NK-92 (cell line): ENCODE data around the gene THSD4.
"Not testable (repeated sequence)": the region's sequence is repeated elsewhere in the genome, so short reads cannot be mapped to it uniquely, and the experiment has no call there.

Experiments
- DNase-seq: peaks from one replicate; lab custom pipeline; 2025; ENCODE audit not compliant: unreplicated experiment; lab: John Stamatoyannopoulos, UW

Gene THSD4

GRCh38 chr15:71643918-71644317 lies 528.6 kb downstream of the THSD4 start:
- no peak for DNase-seq

- no peak for DNase-seq
Measured at GRCh38 chr15:71646767-71647486, 531.7 kb downstream of the THSD4 start.

DNA sequence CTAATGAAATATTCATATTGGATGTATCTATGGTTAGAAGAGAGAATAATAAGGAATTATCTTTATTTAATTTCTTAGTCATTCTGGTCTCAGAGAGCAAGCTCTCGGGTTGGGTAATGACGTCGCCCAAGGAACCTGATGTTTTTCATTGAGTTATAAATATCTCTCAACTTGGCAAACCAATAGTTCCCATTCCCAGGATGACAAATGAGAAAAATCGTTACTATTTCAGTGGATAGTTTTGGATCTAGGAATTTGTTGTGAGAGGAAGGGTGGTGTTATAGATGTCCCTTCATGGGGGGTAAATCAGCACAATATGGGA lies 532.2 kb downstream of the THSD4 start:
- no peak for DNase-seq

GRCh38 chr15:71648095-71648494 lies 532.8 kb downstream of the THSD4 start:
- no peak for DNase-seq

DNA sequence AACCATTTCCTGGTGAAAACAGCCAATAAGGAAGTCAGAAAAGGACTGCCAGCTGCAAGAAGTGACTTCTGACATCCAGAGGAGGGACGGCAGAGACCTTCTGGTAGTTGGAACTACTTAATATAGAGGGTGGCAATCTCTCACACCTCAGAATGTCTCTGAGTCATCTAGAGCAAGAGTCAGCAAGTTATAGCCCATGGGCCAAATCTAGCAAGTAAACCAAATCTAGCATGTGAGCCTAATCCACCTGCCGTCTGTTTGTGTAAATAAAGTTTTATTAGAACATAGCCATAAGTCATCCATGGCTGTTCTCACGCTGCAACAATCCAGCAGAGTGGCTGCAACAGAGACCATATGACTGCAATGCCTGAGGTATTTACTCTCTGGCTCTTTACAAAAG lies 534.6 kb downstream of the THSD4 start:
- DNase-seq, result no peak

DNA sequence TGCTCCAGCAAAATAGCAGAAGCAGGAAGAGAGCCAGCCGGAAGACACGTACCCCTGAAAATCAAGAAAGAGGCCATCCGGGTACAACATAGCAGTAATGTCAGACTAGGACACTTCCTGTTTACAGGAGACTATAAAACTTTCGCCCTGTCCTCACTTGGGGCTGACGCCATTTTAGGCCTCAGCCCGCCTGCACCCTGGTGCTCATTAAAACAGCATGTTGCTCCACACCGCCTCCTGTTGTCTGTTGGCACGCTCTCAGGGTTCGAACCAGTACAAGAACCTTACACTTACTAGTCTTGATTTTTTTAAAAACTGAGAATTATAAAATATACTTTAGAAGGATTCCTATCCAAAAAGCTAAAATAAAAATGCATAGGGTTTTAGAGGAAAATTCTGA lies 535.3 kb downstream of the THSD4 start:
- DNase-seq, result no peak

GRCh38 chr15:71651750-71652186 lies 536.5 kb downstream of the THSD4 start:
- no peak for DNase-seq

GRCh38 chr15:71654042-71654719 lies 538.9 kb downstream of the THSD4 start:
- no peak for DNase-seq

- DNase-seq, result no peak
Measured at GRCh38 chr15:71654720-71655174, 539.5 kb downstream of the THSD4 start.

GRCh38 chr15:71656425-71656824 lies 541.2 kb downstream of the THSD4 start:
- no peak for DNase-seq

GRCh38 chr15:71657141-71657540 lies 541.9 kb downstream of the THSD4 start:
- DNase-seq, result no peak

DNA sequence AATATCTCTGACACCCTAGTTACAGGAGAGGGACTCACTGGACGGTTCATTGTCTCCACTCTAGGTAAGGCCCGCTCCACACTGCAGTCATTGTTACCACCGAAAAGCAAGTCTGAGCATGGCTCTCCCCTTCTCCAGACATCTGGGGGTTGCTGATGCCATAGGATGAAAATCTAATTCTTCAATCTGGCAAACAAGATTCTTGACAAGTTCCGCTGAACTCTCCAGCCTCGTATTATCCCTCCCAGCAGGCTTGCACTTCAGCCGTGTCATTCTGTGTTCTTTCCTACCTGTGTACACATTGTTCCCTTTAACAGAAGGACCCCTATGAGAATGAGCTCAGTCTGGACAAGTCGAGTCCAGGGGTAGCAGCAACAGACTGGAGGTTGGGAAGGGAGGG lies 542.8 kb downstream of the THSD4 start:
- DNase-seq, result no peak

DNA sequence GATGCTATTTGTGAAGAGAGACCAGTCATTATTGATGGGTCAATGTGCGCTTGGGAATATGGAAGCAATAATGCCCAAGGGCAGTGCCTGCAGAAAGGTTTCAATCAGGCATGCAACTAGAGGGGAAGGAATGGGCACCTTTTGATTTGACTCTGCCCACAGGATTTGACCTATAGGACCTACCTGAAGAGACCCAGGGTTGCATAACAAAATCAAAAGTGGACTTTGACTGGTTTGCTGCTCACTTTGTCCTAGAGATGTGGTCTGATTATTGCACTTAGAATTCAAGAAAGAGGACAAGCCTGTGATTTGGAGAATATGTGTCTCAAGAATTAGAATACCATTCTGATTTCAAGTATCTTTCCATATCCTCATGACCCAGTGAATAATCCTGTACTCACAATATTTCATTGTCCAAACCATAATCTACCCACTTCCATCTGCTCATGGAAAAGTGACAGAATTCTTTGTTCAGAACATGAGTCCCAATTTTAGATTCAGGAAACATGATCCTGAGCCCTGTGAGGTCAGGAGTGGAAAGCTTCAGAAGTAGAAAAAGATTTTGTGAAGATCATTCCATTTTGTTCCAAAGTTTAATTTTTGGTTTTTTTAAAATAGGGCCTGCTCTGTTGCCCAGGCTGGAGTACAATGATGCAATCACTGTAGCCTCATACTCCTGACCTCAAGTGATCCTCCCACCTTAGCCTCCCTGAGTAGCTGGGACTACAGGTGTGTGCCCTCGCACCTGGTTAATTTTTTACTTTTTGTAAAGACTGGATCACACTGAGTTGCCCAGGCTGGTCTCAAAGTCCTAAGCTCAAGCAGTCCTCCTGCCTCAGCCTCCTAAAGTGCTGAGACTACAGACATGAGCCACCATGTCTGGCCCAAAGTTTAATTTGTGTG lies 543.8 kb downstream of the THSD4 start:
- no peak for DNase-seq

DNA sequence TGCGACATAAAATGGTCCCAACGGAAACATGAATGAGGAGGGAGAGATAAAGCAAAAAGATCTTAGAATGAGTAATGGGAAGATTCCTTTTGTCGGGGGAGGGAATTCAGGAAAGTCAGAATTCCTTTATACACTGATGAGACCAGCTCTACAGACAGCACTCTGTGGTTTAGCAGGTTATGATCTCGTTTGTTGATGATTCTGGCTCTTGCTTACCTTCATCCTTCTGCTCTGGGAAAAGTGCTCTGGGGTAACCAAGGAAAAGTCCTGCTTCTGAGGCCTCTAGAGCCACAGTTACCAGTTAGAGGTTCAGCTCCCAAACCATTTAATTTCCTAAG lies 544.4 kb downstream of the THSD4 start:
- no peak for DNase-seq

GRCh38 chr15:71660501-71660900 lies 545.2 kb downstream of the THSD4 start:
- DNase-seq, result no peak

DNA sequence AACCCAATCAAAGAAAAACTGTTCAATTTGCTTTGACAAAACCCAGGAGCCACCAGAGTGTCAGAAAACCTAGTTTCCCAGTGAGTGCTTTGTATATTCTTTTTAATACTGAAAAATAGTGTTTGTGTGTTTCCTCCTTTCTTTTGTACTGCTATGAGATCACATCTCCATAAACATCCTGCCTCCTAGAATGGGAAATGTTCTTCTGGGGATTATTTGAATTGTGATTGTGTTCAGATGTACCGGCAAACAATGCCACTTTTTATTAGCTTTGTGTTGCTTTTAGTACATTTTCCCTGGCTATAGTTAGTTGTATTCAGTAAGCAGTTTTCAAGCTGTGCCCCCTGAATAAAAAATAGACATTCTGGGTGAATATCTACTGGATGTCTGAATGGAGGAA lies 547.0 kb downstream of the THSD4 start:
- no peak for DNase-seq

GRCh38 chr15:71664622-71665021 lies 549.4 kb downstream of the THSD4 start:
- DNase-seq, result no peak

- no peak for DNase-seq
Measured at GRCh38 chr15:71666763-71667620, 551.7 kb downstream of the THSD4 start.

DNA sequence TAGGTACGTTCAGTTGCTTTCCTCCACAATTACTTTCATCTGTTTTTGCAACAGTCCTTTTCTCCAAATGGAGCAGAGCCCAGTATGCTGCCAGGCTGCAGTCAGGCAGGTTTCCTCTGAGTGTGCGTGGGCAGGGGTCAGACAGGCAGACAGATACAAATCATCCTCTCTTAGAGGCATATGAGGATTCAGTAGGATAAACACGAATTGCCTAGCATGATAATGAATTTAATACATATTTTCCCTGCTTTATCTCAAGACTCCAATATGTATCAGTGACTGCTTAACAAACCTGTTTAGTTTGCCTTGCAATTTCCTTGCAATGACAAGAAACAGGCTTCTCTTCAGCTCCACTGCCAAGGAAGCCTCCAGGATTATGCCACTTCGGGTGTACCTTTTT lies 554.4 kb downstream of the THSD4 start:
- DNase-seq, result no peak

GRCh38 chr15:71670222-71670621 lies 555.0 kb downstream of the THSD4 start:
- not testable (repeated sequence) for DNase-seq

DNA sequence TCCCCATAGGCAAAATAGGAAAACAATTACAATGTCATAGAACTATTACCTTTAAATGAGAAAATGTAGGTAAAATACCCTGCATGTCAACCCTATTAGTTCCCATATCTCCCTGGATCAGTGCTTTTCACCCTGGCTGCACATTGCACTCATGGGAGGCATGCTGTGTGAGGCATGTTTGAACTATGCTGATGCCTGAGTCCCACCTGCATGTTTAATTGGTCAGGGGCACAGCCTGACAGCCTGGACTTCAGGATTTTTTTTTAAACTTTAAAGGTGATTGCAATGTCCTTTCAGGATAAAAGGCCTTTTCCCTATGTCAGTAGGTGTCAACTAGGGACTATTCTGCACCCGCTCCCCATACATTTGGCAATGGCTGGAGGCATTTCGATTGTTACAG lies 559.1 kb downstream of the THSD4 start:
- DNase-seq, result no peak
